Heart right ventricle (tissue), 16 donors: ENCODE data around the gene CLDN7. TPM values are rescaled to one million over a fixed set of nuclear protein-coding genes. Genes with fewer than 3 reads are reported as not detected.

ENCODE experiments used
- ATAC-seq, 8 donors: fragments of 200-7000 bp; cut with Tn5 transposase; one replicate each; pipeline ENCODE4 v1.9.1; 2020; ENCODE audit warnings: mild to moderate bottlenecking in 8 of 8, moderate library complexity in 8 of 8, moderate number of reproducible peaks in 1 of 8
- DNase-seq, 2 donors: peaks; one replicate each; pipeline ENCODE4 v3.0.0-alpha.2; 2020
- H3K27ac ChIP-seq, 10 donors: fragments of 200-600 bp; sonication (generic) in 2 of 10; one replicate each; pipeline versions ENCODE4 v1.5.0 to v1.8.0; 2020 to 2022; ENCODE audit warnings: mild to moderate bottlenecking in 3 of 10
- H3K27me3 ChIP-seq, 7 donors: fragments of 200-600 bp; one replicate each; pipeline ENCODE4 v1.8.0; 2021 to 2022; ENCODE audit warnings: mild to moderate bottlenecking in 2 of 7
- H3K36me3 ChIP-seq, 9 donors: fragments of 200-600 bp; sonication (generic) in 1 of 9; one replicate each; pipeline versions ENCODE4 v1.5.0 to v1.8.0; 2020 to 2022; ENCODE audit warnings: mild to moderate bottlenecking in 2 of 9
- H3K4me1 ChIP-seq, 9 donors: fragments of 200-600 bp; sonication (generic) in 1 of 9; one replicate each; pipeline versions ENCODE4 v1.5.0 to v1.8.0; 2020 to 2022; ENCODE audit warnings: mild to moderate bottlenecking in 4 of 9
- H3K4me3 ChIP-seq, 10 donors: fragments of 200-600 bp; sonication (generic) in 2 of 10; one replicate each; pipeline versions ENCODE4 v1.5.0 to v1.8.0; 2020 to 2022; ENCODE audit warnings: mild to moderate bottlenecking in 7 of 10, moderate library complexity in 2 of 10
- H3K9me3 ChIP-seq, 11 donors: fragments of 200-600 bp in 10 of 11; sonication (generic) in 2 of 11; one replicate each; pipeline versions ENCODE4 v1.5.0 to v1.8.0; 2013 to 2022; ENCODE audit warnings: mild to moderate bottlenecking in 2 of 11, control low read depth in 1 of 11, moderate library complexity in 1 of 11
- CTCF ChIP-seq, 9 donors: fragments of 200-600 bp; sonication (generic) in 2 of 9; IDR thresholded peaks; one replicate each; pipeline versions ENCODE4 v1.5.0 to v1.8.0; 2021 to 2022; ENCODE audit warnings: antibody characterized with exemption in 9 of 9, mild to moderate bottlenecking in 5 of 9, moderate library complexity in 1 of 9
- WGBS, 2 donors: extraction: QIAGEN DNeasy Blood & Tissue Kit; methylation state at CpG; one replicate each; pipeline ENCODE4 v1.1.7; 2013; ENCODE audit warnings: inconsistent platforms in 1 of 2; 5-methylcytosine and 5-hydroxymethylcytosine counted together
- intact Hi-C, 10 donors: fragments of 100-400 bp; cut with DNase I; formaldehyde crosslinking; loops; one replicate each; pipeline versions ENCODE4 v1.11.1 to v1.14.2; 2022
- microRNA-seq, 2 donors: library from miRNA; unstranded; fragments of <30 nt; microRNA quantifications; one replicate each; pipeline ENCODE4 v1.2.0, GENCODE V29; 2021
- polyA plus RNA-seq, 2 donors: library from polyadenylated mRNA; stranded (reverse); fragments of 200-250 nt; gene quantifications; one replicate each; pipeline ENCODE4 v1.2.3, GENCODE V29; 2013
- total RNA-seq, 10 donors: library from RNA; stranded (reverse); fragmentation: NEBNext Ultra II Directional in 3 of 10; extraction: Animal tissue kit (Norgen Biotek cat#: 25700) in 3 of 10; gene quantifications; one replicate each; pipeline versions ENCODE4 v1.2.1 to v1.2.4, GENCODE V29; 2021 to 2023
- donor health status: Arrhythmogenic right ventricular cardiomyopathy.
- donor health status: ischemic (EF 13 %, LVEDD 7.1; RV severe dilation, severe dysfunction).
- donor health status: healthy with polysubstance abuse.
- donor health status: DM: no; HTN: yes; CAD: no.
- donor health status: DM: no; HTN: no; CAD: no.
- donor health status: ischemic (EF 25% LVEDD 6.9; RV normal size, moderate dysfunction).
- donor health status: ischemic (EF 25% LVEDD 5.7; RV mildly dilated, moderate dysfunction).
- donor health status: healthy.
- donor health status: DM: yes; HTN: yes; CAD: no.
- donor health status: Ischemic cardiomyopathy.
- donor health status: ischemic (EF 35%, LVEDD 5.7; RV mildly dilated, moderate dysfunction).
- donor health status: nonischemic (EF 11% LVEDD 7.7; RV severe dilation, severe dysfunction).
- donor health status: DM: yes; HTN: yes; CAD: no.
- donor health status: PGD.
- donor health status: ischemic (EF 29% LVEDD 5.4; RV normal size, mild dysfunction).
- donor health status: nonischemic (EF 23%, LVEDD 6.1; RV moderate dilation, normal function).

The CLDN7 gene
- total and polyA plus RNA-seq, 12 donors: 0.39 to 2.5 (median 0.90) TPM

GRCh38 chr17:7211491-7212273, 50.6 kb downstream of the CLDN7 start:
- DNase-seq (no peak), ATAC-seq (no peak)
- WGBS, 2 donors: 44 to 49% methylated on average over 24 to 37 of the region's 37 CpGs
- intact Hi-C loops: no loop called here
- no peaks in the 10 kb centered on the region for H3K36me3 ChIP-seq
- no peak for TF ChIP-seq CTCF (IDR thresholded peaks at IDR 0.05)
- H3K27ac ChIP-seq: no peak overlapping the region
- H3K27me3 ChIP-seq: no peaks in the 10 kb centered on the region
- H3K9me3 ChIP-seq: no peaks in the 10 kb centered on the region
- H3K4me3 ChIP-seq: peak overlapping the region in 4 of 10 donors; percentile 7 to 30 (median 12)
- H3K4me1 ChIP-seq: peaks cover 4 to 36% (median 28%) of the 10 kb centered on the region in 9 donors

Small RNAs within 50 kb of the gene (microRNA-seq; reads per million reads assigned to microRNA genes)
- 1,035 to 1,067 reads per million in 2 donors for gene MIR324

Other genes with a start within 250 kb of the CLDN7 start
Only the 30 nearest of the 35 such genes appear.
- gene SLC16A11, start 218.4 kb downstream of the CLDN7 start, total RNA-seq: 1 to 10 TPM in 1 of 10 donors, under 1 TPM in 9; 0.19 to 1.1 (median 0.48) TPM
- gene SLC16A11, start 218.4 kb downstream of the CLDN7 start, polyA plus RNA-seq: 1 to 10 TPM in 1 of 2 donors, under 1 TPM in 1; 0.78 to 2.1 TPM
- gene CLEC10A, start 182.2 kb downstream of the CLDN7 start, total RNA-seq: 10 to 100 TPM in 1 of 10 donors, 1 to 10 TPM in 9; 1.4 to 26.3 (median 2.1) TPM
- gene CLEC10A, start 182.2 kb downstream of the CLDN7 start, polyA plus RNA-seq: 1 to 10 TPM; 2.5 to 3.4 TPM
- gene ASGR2, start 147.7 kb downstream of the CLDN7 start, total RNA-seq: under 1 TPM in 5 of 10 donors, not detected in 5; 0.16 to 0.54 (median 0.25) TPM
- under 1 TPM in 1 of 2 donors, not detected in 1; 0.41 TPM for gene ASGR2, start 147.7 kb downstream of the CLDN7 start, polyA plus RNA-seq
- gene ASGR1, start 83.1 kb downstream of the CLDN7 start, total RNA-seq: 1 to 10 TPM in 2 of 10 donors, under 1 TPM in 6, not detected in 2; 0.32 to 1.2 (median 0.55) TPM
- under 1 TPM; 0.59 TPM for gene ASGR1, start 83.1 kb downstream of the CLDN7 start, polyA plus RNA-seq
- 10 to 100 TPM; 13.0 to 22.1 (median 16.7) TPM for gene DLG4, start 42.6 kb downstream of the CLDN7 start, total RNA-seq
- 10 to 100 TPM in 1 of 2 donors, 1 to 10 TPM in 1; 5.4 to 27.8 TPM for gene DLG4, start 42.6 kb downstream of the CLDN7 start, polyA plus RNA-seq
- 1,000 to 10,000 TPM in 7 of 10 donors, 100 to 1,000 TPM in 3; 951 to 2,054 (median 1,322) TPM for gene ACADVL, start 42.5 kb downstream of the CLDN7 start, total RNA-seq
- 1,000 to 10,000 TPM in 1 of 2 donors, 100 to 1,000 TPM in 1; 807 to 4,806 TPM for gene ACADVL, start 42.5 kb downstream of the CLDN7 start, polyA plus RNA-seq
- 10 to 100 TPM; 14.1 to 25.6 (median 18.0) TPM for gene DVL2, start 28.0 kb downstream of the CLDN7 start, total RNA-seq
- 10 to 100 TPM in 1 of 2 donors, 1 to 10 TPM in 1; 10.0 to 23.0 TPM for gene DVL2, start 28.0 kb downstream of the CLDN7 start, polyA plus RNA-seq
- gene PHF23, start 23.0 kb downstream of the CLDN7 start, total RNA-seq: 10 to 100 TPM; 17.7 to 24.5 (median 22.6) TPM
- 10 to 100 TPM; 16.1 to 25.0 TPM for gene PHF23, start 23.0 kb downstream of the CLDN7 start, polyA plus RNA-seq
- gene GABARAP, start 20.0 kb downstream of the CLDN7 start, total RNA-seq: 100 to 1,000 TPM; 440 to 567 (median 501) TPM
- gene GABARAP, start 20.0 kb downstream of the CLDN7 start, polyA plus RNA-seq: 100 to 1,000 TPM; 540 to 733 TPM
- 100 to 1,000 TPM in 8 of 10 donors, 10 to 100 TPM in 2; 94.6 to 135 (median 110) TPM for gene CTDNEP1, start 10.7 kb downstream of the CLDN7 start, total RNA-seq
- 100 to 1,000 TPM in 1 of 2 donors, 10 to 100 TPM in 1; 56.3 to 116 TPM for gene CTDNEP1, start 10.7 kb downstream of the CLDN7 start, polyA plus RNA-seq
- gene ELP5, start 10.3 kb downstream of the CLDN7 start, total RNA-seq: 100 to 1,000 TPM in 1 of 10 donors, 10 to 100 TPM in 9; 30.8 to 110 (median 54.8) TPM
- gene ELP5, start 10.3 kb downstream of the CLDN7 start, polyA plus RNA-seq: 10 to 100 TPM; 29.0 to 41.4 TPM
- 100 to 1,000 TPM in 9 of 10 donors, 10 to 100 TPM in 1; 98.1 to 186 (median 177) TPM for gene SLC2A4, start 19.2 kb upstream of the CLDN7 start, total RNA-seq
- 100 to 1,000 TPM in 1 of 2 donors, 10 to 100 TPM in 1; 41.8 to 140 TPM for gene SLC2A4, start 19.2 kb upstream of the CLDN7 start, polyA plus RNA-seq
- 1 to 10 TPM in 7 of 10 donors, under 1 TPM in 3; 0.42 to 1.9 (median 1.2) TPM for gene YBX2, start 32.2 kb upstream of the CLDN7 start, total RNA-seq
- 1 to 10 TPM in 1 of 2 donors, under 1 TPM in 1; 0.49 to 2.6 TPM for gene YBX2, start 32.2 kb upstream of the CLDN7 start, polyA plus RNA-seq
- 100 to 1,000 TPM; 197 to 444 (median 248) TPM for gene EIF5A, start 45.1 kb upstream of the CLDN7 start, total RNA-seq
- 100 to 1,000 TPM; 457 to 716 TPM for gene EIF5A, start 45.1 kb upstream of the CLDN7 start, polyA plus RNA-seq
- gene GPS2, start 52.9 kb upstream of the CLDN7 start, total RNA-seq: 10 to 100 TPM; 49.1 to 81.1 (median 57.4) TPM
- gene GPS2, start 52.9 kb upstream of the CLDN7 start, polyA plus RNA-seq: 100 to 1,000 TPM; 103 to 105 TPM
- gene NEURL4, start 66.9 kb upstream of the CLDN7 start, total RNA-seq: 10 to 100 TPM; 21.7 to 45.9 (median 28.7) TPM
- 10 to 100 TPM; 22.4 to 55.5 TPM for gene NEURL4, start 66.9 kb upstream of the CLDN7 start, polyA plus RNA-seq
- 10 to 100 TPM in 7 of 10 donors, 1 to 10 TPM in 3; 7.4 to 23.4 (median 16.7) TPM for gene ACAP1, start 74.1 kb upstream of the CLDN7 start, total RNA-seq
- gene ACAP1, start 74.1 kb upstream of the CLDN7 start, polyA plus RNA-seq: 1 to 10 TPM; 2.4 to 9.7 TPM
- 1 to 10 TPM; 4.3 to 8.5 (median 5.3) TPM for gene KCTD11, start 89.7 kb upstream of the CLDN7 start, total RNA-seq
- gene KCTD11, start 89.7 kb upstream of the CLDN7 start, polyA plus RNA-seq: 1 to 10 TPM; 4.5 to 6.6 TPM
- under 1 TPM in 1 of 10 donors, not detected in 9; 0.39 TPM for gene TMEM95, start 92.7 kb upstream of the CLDN7 start, total RNA-seq
- gene TMEM95, start 92.7 kb upstream of the CLDN7 start, polyA plus RNA-seq: not detected
- 1 to 10 TPM; 1.1 to 4.4 (median 2.1) TPM for gene TNK1, start 118.6 kb upstream of the CLDN7 start, total RNA-seq
- 1 to 10 TPM; 1.9 to 3.5 TPM for gene TNK1, start 118.6 kb upstream of the CLDN7 start, polyA plus RNA-seq
- gene PLSCR3, start 132.0 kb upstream of the CLDN7 start, total RNA-seq: 10 to 100 TPM; 14.4 to 28.7 (median 17.1) TPM
- 10 to 100 TPM; 23.3 to 32.9 TPM for gene PLSCR3, start 132.0 kb upstream of the CLDN7 start, polyA plus RNA-seq
- 10 to 100 TPM; 61.8 to 83.2 (median 74.2) TPM for gene TMEM256, start 141.6 kb upstream of the CLDN7 start, total RNA-seq
- gene TMEM256, start 141.6 kb upstream of the CLDN7 start, polyA plus RNA-seq: 100 to 1,000 TPM in 1 of 2 donors, 10 to 100 TPM in 1; 89.1 to 169 TPM
- gene NLGN2, start 145.4 kb upstream of the CLDN7 start, total RNA-seq: 10 to 100 TPM in 2 of 10 donors, 1 to 10 TPM in 8; 3.6 to 15.8 (median 6.4) TPM
- gene NLGN2, start 145.4 kb upstream of the CLDN7 start, polyA plus RNA-seq: 1 to 10 TPM; 7.3 to 7.6 TPM
- gene SPEM1, start 157.8 kb upstream of the CLDN7 start, total RNA-seq: not detected
- gene SPEM1, start 157.8 kb upstream of the CLDN7 start, polyA plus RNA-seq: not detected
- gene SPEM2, start 163.1 kb upstream of the CLDN7 start, total RNA-seq: not detected
- gene SPEM2, start 163.1 kb upstream of the CLDN7 start, polyA plus RNA-seq: not detected
- not detected for gene SPEM3, start 166.4 kb upstream of the CLDN7 start, total RNA-seq
- gene SPEM3, start 166.4 kb upstream of the CLDN7 start, polyA plus RNA-seq: not detected
- gene TMEM102, start 173.0 kb upstream of the CLDN7 start, total RNA-seq: 1 to 10 TPM; 1.2 to 3.5 (median 2.2) TPM
- 1 to 10 TPM; 2.0 to 4.2 TPM for gene TMEM102, start 173.0 kb upstream of the CLDN7 start, polyA plus RNA-seq
- gene FGF11, start 177.0 kb upstream of the CLDN7 start, total RNA-seq: 10 to 100 TPM in 2 of 10 donors, 1 to 10 TPM in 8; 4.6 to 15.9 (median 8.1) TPM
- 1 to 10 TPM; 2.0 to 7.2 TPM for gene FGF11, start 177.0 kb upstream of the CLDN7 start, polyA plus RNA-seq
- 10 to 100 TPM in 6 of 10 donors, 1 to 10 TPM in 4; 5.4 to 13.1 (median 10.3) TPM for gene CHRNB1, start 182.6 kb upstream of the CLDN7 start, total RNA-seq
- gene CHRNB1, start 182.6 kb upstream of the CLDN7 start, polyA plus RNA-seq: 10 to 100 TPM; 10.2 to 25.4 TPM
- gene ZBTB4, start 217.2 kb upstream of the CLDN7 start, total RNA-seq: 10 to 100 TPM; 58.9 to 80.1 (median 69.4) TPM
- gene ZBTB4, start 217.2 kb upstream of the CLDN7 start, polyA plus RNA-seq: 10 to 100 TPM; 17.8 to 34.2 TPM